OCI-LY1 (cell line): ENCODE results near the gene CERK.
"Not testable (repeated sequence)": the region's sequence is repeated elsewhere in the genome, so short reads cannot be mapped to it uniquely, and the experiment has no call there.

Experiments used
- H2AFZ ChIP-seq: fragments of 200-600 bp; sonication (generic), shearing (Covaris generic); 2 replicates; pipeline ENCODE4 v1.6.0; 2014; ENCODE audit warnings: antibody characterized with exemption, mild to moderate bottlenecking, low read length
- H3F3A ChIP-seq: fragments of 200-600 bp; sonication (generic), shearing (Covaris generic); 2 replicates; pipeline ENCODE4 v1.6.0; 2014; ENCODE audit warnings: mild to moderate bottlenecking, antibody characterized with exemption, low read length, moderate library complexity; ENCODE audit not compliant: insufficient read depth
- H3K27ac ChIP-seq: fragments of 200-600 bp; sonication (generic); 2 replicates; pipeline ENCODE4 v1.5.1; 2014; ENCODE audit warnings: low read length, mixed run types, mild to moderate bottlenecking, low read depth; ENCODE audit not compliant: poor library complexity, severe bottlenecking
- H3K27me3 ChIP-seq: fragments of 200-600 bp; sonication (generic); 2 replicates; pipeline ENCODE4 v1.6.0; 2014; ENCODE audit warnings: antibody characterized with exemption, mild to moderate bottlenecking, low read length, moderate library complexity; ENCODE audit not compliant: insufficient read depth
- H3K36me3 ChIP-seq: fragments of 200-600 bp; sonication (generic); 2 replicates; pipeline ENCODE4 v1.6.1; 2014; ENCODE audit warnings: mild to moderate bottlenecking, antibody characterized with exemption, low read length, moderate library complexity, mixed read lengths; ENCODE audit not compliant: insufficient read depth
- H3K4me1 ChIP-seq: fragments of 200-600 bp; sonication (generic); 2 replicates; pipeline ENCODE4 v1.5.1; 2014; ENCODE audit warnings: mild to moderate bottlenecking, low read length, moderate library complexity; ENCODE audit not compliant: insufficient read depth, severe bottlenecking
- H3K4me2 ChIP-seq: fragments of 200-600 bp; sonication (generic), shearing (Covaris generic); 2 replicates; pipeline ENCODE4 v1.6.1; 2014; ENCODE audit warnings: low read length
- H3K4me3 ChIP-seq: fragments of 200-600 bp; sonication (generic); 2 replicates; pipeline ENCODE4 v1.5.1; 2014; ENCODE audit warnings: low read length, low read depth, mild to moderate bottlenecking, mixed read lengths; ENCODE audit not compliant: poor library complexity, severe bottlenecking
- H3K79me2 ChIP-seq: fragments of 200-600 bp; shearing (Covaris generic); 2 replicates; pipeline ENCODE4 v1.6.1; 2016; ENCODE audit warnings: mixed run types, low read length, mixed read lengths; ENCODE audit not compliant: insufficient read depth
- H3K9ac ChIP-seq: fragments of 200-600 bp; sonication (generic), shearing (Covaris generic); 2 replicates; pipeline ENCODE4 v1.6.1; 2014; ENCODE audit warnings: mild to moderate bottlenecking, low read length, mixed read lengths
- H3K9me2 ChIP-seq: fragments of 200-600 bp; sonication (generic), shearing (Covaris generic); 2 replicates; pipeline ENCODE4 v1.6.1; 2014; ENCODE audit warnings: low read depth, mild to moderate bottlenecking, low read length, mixed read lengths
- H3K9me3 ChIP-seq: fragments of 200-600 bp; shearing (Covaris generic); 2 replicates; pipeline ENCODE4 v1.6.1; 2014; ENCODE audit warnings: low read length, mixed read lengths
- H4K20me1 ChIP-seq: fragments of 200-600 bp; sonication (generic), shearing (Covaris generic); 2 replicates; pipeline ENCODE4 v1.6.0; 2016; ENCODE audit warnings: mild to moderate bottlenecking, low read length; ENCODE audit not compliant: insufficient read depth
- EZH2 ChIP-seq: fragments of 200-600 bp; sonication (generic), shearing (Covaris generic); IDR thresholded peaks from 2 replicates; pipeline ENCODE4 v1.8.0; 2017; ENCODE audit warnings: borderline replicate concordance, mixed run types, mild to moderate bottlenecking, antibody characterized with exemption, low read length, moderate library complexity, mixed read lengths
- TF ChIP-seq, protein P1 (sequence below): fragments of 200-600 bp; sonication (generic), shearing (Covaris generic); IDR thresholded peaks from 2 replicates; pipeline ENCODE4 v1.5.1; 2017; ENCODE audit warnings: mild to moderate bottlenecking, antibody characterized with exemption, low read length, moderate library complexity, mixed read lengths

CERK gene

DNA sequence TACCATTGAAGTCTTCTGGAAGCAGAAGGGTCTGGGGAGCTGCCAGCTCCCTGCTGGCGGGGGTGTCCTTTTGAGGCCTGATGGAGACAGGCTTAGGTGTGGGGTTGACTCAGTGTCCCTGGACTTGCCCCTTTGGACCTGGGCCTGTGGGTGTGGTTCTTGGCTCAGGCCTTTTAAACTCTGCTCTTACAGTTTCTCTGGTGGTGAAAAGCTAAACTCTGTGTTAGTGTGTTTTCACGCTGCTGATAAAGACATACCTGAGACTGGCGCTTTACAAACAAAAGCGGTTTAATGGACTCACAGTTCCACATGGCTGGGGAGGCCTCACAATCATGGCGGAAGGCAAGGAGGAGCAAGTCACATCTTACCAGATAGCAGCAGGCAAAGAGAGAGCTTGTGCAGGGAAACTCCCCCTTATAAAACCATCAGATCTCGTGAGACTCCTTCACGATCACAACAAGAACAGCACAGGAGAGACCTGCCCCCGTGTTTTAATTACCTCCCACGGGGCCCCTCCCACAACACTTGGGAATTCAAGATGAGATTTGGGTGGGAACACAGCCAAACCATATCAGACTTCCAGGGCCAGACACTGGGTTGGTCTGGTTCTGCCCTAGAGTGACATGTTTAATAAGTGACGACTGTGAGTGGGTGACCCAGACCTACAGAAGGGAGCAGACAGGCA lies 91.4 kb downstream of the CERK start:
- Histone ChIP-seq H3K4me1 (no peaks in the 10 kb centered on the region), H2AFZ (no peak overlapping the region), H3K9me3 (no peaks in the 10 kb centered on the region), H3K9ac (no peak overlapping the region), H3F3A (no peaks in the 10 kb centered on the region), H3K9me2 (no peaks in the 10 kb centered on the region), H3K36me3 (no peaks in the 10 kb centered on the region), H3K27ac (no peak overlapping the region), H3K27me3 (no peaks in the 10 kb centered on the region), H3K4me3 (no peak overlapping the region), H4K20me1 (no peaks in the 10 kb centered on the region), H3K4me2 (no peak overlapping the region), H3K79me2 (no peaks in the 10 kb centered on the region)
- TF ChIP-seq EZH2: no peak
- TF ChIP-seq, protein P1, sequence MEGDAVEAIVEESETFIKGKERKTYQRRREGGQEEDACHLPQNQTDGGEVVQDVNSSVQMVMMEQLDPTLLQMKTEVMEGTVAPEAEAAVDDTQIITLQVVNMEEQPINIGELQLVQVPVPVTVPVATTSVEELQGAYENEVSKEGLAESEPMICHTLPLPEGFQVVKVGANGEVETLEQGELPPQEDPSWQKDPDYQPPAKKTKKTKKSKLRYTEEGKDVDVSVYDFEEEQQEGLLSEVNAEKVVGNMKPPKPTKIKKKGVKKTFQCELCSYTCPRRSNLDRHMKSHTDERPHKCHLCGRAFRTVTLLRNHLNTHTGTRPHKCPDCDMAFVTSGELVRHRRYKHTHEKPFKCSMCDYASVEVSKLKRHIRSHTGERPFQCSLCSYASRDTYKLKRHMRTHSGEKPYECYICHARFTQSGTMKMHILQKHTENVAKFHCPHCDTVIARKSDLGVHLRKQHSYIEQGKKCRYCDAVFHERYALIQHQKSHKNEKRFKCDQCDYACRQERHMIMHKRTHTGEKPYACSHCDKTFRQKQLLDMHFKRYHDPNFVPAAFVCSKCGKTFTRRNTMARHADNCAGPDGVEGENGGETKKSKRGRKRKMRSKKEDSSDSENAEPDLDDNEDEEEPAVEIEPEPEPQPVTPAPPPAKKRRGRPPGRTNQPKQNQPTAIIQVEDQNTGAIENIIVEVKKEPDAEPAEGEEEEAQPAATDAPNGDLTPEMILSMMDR: no peak

DNA sequence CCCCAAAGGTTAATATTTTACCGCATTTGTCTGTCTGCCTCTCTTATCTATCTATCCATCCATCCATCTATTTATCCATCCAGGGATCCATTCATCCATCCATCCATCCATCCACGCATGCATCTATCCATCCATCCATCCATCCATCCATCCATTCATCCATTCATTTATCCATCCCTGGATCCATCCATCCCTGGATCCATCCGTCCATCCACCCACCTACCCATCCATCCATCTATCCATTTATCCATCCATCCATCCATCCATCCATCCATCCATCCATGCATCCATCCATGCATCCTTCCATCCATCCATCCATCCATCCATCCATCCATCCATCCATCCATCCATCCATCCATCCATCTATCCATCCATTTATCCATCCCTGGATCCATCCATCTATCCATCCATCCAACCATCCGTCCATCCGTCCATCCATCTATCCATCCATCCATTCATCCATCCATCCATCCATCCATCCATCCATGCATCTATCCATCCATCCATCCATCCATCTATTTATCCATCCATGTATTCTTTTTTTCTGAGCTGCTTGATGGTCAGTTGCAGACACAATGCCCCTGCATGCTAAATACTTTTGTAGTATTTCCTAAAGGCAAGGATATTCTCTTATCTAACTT lies 95.1 kb downstream of the CERK start:
- not testable (repeated sequence) for H3K9me2 ChIP-seq, H3K4me2 ChIP-seq, H3K9me3 ChIP-seq, H3K36me3 ChIP-seq, H2AFZ ChIP-seq, H3K9ac ChIP-seq, H3F3A ChIP-seq, H3K79me2 ChIP-seq, H4K20me1 ChIP-seq, H3K27me3 ChIP-seq, H3K27ac ChIP-seq, H3K4me1 ChIP-seq, H3K4me3 ChIP-seq

DNA sequence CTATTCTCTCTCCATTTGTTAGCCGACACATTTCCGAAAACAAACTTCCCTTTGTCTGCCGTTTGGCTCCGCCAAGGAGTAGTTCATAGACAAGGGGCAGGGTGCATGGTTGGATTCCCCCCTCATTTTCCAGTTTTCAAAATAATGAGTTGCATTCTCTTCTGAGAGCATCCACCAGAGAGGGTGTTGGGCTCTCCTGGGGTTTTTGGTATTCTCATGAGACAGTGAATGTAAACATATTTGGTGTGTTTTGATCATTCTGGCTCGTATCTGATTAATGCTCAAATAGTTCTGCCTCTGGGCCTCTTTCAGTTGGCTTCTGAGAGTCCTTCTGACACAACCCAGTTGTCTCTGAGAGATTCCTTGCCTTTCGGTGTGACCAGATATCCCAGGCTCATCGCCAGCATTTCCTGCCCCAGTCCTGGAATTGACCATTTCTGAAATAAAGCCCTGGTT lies 96.2 kb downstream of the CERK start:
- Histone ChIP-seq H2AFZ (no peak overlapping the region), H3K36me3 (no peaks in the 10 kb centered on the region), H3F3A (no peaks in the 10 kb centered on the region), H3K9me3 (no peaks in the 10 kb centered on the region), H3K4me3 (no peak overlapping the region), H3K9me2 (no peaks in the 10 kb centered on the region), H3K4me2 (no peak overlapping the region), H3K27ac (no peak overlapping the region), H3K79me2 (no peaks in the 10 kb centered on the region), H3K27me3 (no peaks in the 10 kb centered on the region), H4K20me1 (no peaks in the 10 kb centered on the region), H3K9ac (no peak overlapping the region), H3K4me1 (no peaks in the 10 kb centered on the region)
- TF ChIP-seq, protein P1: no peak
- no peak for TF ChIP-seq EZH2
